Panc1 (cell line): ENCODE measurements around the gene ZDHHC14. TPM values are rescaled to one million over a fixed set of nuclear protein-coding genes. Genes with fewer than 3 reads are reported as not detected.

Experiments used
- ATAC-seq: fragments of 200-7000 bp; cut with Tn5 transposase; 2 replicates; pipeline ENCODE4 v1.9.1; 2020; ENCODE audit warnings: mild to moderate bottlenecking, moderate library complexity
- BruUV-seq: library from RNA; stranded (reverse); fragments of 400-500 nt; replicated peaks from 2 replicates; lab custom pipeline; 2021; lab: Mats Ljungman, UMichigan
- CTCF ChIA-PET: fragments of 300-600 bp; sonication (Branson Sonifier 250); formaldehyde crosslinking; loops from one replicate; lab custom pipeline; 2022; ENCODE audit warnings: antibody characterized with exemption; lab: Charles Lee
- POLR2A ChIA-PET: fragments of 300-600 bp; sonication (Branson Sonifier 250); formaldehyde crosslinking; loops from one replicate; lab custom pipeline; 2022; ENCODE audit warnings: antibody characterized with exemption; lab: Charles Lee
- DNase-seq: peaks from one replicate; pipeline ENCODE4 v3.0.0-alpha.2; 2010; ENCODE audit warnings: low read depth, low spot score
- H3K27ac ChIP-seq: 2 replicates; pipeline ENCODE4 v1.5.1; 2011; ENCODE audit warnings: mild to moderate bottlenecking, low read length, inconsistent platforms
- H3K27me3 ChIP-seq: fragments of 200-500 bp; sonication (Bioruptor generic); 2 replicates; pipeline ENCODE4 v1.6.0; 2014; ENCODE audit warnings: low read length, inconsistent platforms; ENCODE audit not compliant: control insufficient read depth, insufficient read depth
- H3K36me3 ChIP-seq: fragments of 200-500 bp; sonication (Bioruptor generic); 2 replicates; pipeline ENCODE4 v1.5.1; 2014; ENCODE audit warnings: inconsistent platforms, mild to moderate bottlenecking, low read length, moderate library complexity; ENCODE audit not compliant: control insufficient read depth, insufficient read depth
- H3K4me1 ChIP-seq: 2 replicates; pipeline ENCODE4 v1.5.1; 2011; ENCODE audit warnings: inconsistent platforms, mild to moderate bottlenecking, low read length, moderate library complexity; ENCODE audit not compliant: control insufficient read depth, insufficient read depth
- H3K4me3 ChIP-seq, 2 experiments: 2 replicates each; pipeline ENCODE4 v1.5.1; 2011 to 2012; ENCODE audit warnings: low read depth in 2 of 2, low read length in 2 of 2, mild to moderate bottlenecking in 2 of 2, inconsistent platforms in 1 of 2, moderate library complexity in 1 of 2
- H3K9me3 ChIP-seq: fragments of 200-500 bp; sonication (Bioruptor generic); 2 replicates; pipeline ENCODE4 v1.5.1; 2014; ENCODE audit warnings: low read depth, mild to moderate bottlenecking, inconsistent platforms, low read length, moderate library complexity; ENCODE audit not compliant: control insufficient read depth, insufficient read depth
- POLR2AphosphoS5 ChIP-seq: IDR thresholded peaks from 2 replicates; pipeline ENCODE4 v1.6.1; 2012; ENCODE audit warnings: mild to moderate bottlenecking, low read depth, low read length, moderate library complexity
- SIN3A ChIP-seq: IDR thresholded peaks from 2 replicates; pipeline ENCODE4 v1.6.1; 2012; ENCODE audit warnings: low read depth, mild to moderate bottlenecking, low read length, moderate library complexity, borderline replicate concordance; ENCODE audit not compliant: insufficient read depth
- TCF7L2 ChIP-seq: IDR thresholded peaks from 2 replicates; pipeline ENCODE4 v1.6.1; 2011; ENCODE audit warnings: mild to moderate bottlenecking, low read depth, low read length, inconsistent platforms
- in situ Hi-C: cut with HindIII; loops from 2 replicates; pipeline ENCODE4 v1.10.0; 2016; ENCODE audit warnings: low sequenced_read_pairs, low pct_unique_long_range_greater_than_20kb
- intact Hi-C: fragments of 100-400 bp; cut with micrococcal nuclease; formaldehyde crosslinking; loops from one replicate; pipeline ENCODE4 v1.10.0; 2022; ENCODE audit not compliant: unreplicated experiment
- total RNA-seq: library from RNA; stranded (reverse); gene quantifications from one replicate; pipeline ENCODE4 v1.2.1, GENCODE V29; 2021; ENCODE audit not compliant: unreplicated experiment
- TF ChIP-seq, protein P1 (sequence below): fragments of 450-650 bp; IDR thresholded peaks from 2 replicates; pipeline ENCODE4 v1.5.1; 2017; ENCODE audit warnings: mild to moderate bottlenecking
- TF ChIP-seq, protein P2 (sequence below), 2 experiments: IDR thresholded peaks; 2 replicates each; pipeline ENCODE4 v1.6.1; 2011 to 2012; ENCODE audit warnings: low read depth in 2 of 2, control low read depth in 1 of 2, low read length in 1 of 2, mild to moderate bottlenecking in 1 of 2, moderate library complexity in 1 of 2; ENCODE audit not compliant: insufficient read depth in 1 of 2

Gene ZDHHC14
- total RNA-seq, 1 experiment from 2014 or later: 19.9 TPM

DNA sequence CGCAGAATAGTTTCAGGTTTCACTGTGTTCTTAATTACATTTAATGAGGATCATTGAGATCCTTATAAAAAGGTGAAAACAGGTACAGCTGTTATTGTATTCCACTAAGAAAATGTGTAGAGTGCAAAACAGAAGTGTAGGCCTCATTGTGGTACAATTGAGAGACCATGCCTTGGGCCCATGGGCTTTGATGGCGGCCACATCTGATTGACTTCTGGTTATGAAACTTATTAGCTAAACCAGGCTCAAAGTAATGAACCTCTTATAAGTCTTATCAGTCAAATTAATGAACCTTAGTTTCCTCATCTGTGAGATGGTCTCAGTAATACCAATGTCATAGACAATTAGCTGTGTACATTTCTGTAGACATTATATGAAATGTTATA lies 148.7 kb downstream of the ZDHHC14 start:
- POLR2A ChIA-PET: no interaction called here
- intact Hi-C loops: no loop called here

GRCh38 chr6:157530126-157530525 lies 149.1 kb downstream of the ZDHHC14 start:
- peaks cover 24% of the 10 kb centered on the region for H3K4me1 ChIP-seq
- no peaks in the 10 kb centered on the region for H3K36me3 ChIP-seq
- ATAC-seq (no peak), DNase-seq (no peak)
- TF ChIP-seq, protein P1, sequence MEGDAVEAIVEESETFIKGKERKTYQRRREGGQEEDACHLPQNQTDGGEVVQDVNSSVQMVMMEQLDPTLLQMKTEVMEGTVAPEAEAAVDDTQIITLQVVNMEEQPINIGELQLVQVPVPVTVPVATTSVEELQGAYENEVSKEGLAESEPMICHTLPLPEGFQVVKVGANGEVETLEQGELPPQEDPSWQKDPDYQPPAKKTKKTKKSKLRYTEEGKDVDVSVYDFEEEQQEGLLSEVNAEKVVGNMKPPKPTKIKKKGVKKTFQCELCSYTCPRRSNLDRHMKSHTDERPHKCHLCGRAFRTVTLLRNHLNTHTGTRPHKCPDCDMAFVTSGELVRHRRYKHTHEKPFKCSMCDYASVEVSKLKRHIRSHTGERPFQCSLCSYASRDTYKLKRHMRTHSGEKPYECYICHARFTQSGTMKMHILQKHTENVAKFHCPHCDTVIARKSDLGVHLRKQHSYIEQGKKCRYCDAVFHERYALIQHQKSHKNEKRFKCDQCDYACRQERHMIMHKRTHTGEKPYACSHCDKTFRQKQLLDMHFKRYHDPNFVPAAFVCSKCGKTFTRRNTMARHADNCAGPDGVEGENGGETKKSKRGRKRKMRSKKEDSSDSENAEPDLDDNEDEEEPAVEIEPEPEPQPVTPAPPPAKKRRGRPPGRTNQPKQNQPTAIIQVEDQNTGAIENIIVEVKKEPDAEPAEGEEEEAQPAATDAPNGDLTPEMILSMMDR: no peak
- TF ChIP-seq TCF7L2: no peak
- TF ChIP-seq, protein P2, sequence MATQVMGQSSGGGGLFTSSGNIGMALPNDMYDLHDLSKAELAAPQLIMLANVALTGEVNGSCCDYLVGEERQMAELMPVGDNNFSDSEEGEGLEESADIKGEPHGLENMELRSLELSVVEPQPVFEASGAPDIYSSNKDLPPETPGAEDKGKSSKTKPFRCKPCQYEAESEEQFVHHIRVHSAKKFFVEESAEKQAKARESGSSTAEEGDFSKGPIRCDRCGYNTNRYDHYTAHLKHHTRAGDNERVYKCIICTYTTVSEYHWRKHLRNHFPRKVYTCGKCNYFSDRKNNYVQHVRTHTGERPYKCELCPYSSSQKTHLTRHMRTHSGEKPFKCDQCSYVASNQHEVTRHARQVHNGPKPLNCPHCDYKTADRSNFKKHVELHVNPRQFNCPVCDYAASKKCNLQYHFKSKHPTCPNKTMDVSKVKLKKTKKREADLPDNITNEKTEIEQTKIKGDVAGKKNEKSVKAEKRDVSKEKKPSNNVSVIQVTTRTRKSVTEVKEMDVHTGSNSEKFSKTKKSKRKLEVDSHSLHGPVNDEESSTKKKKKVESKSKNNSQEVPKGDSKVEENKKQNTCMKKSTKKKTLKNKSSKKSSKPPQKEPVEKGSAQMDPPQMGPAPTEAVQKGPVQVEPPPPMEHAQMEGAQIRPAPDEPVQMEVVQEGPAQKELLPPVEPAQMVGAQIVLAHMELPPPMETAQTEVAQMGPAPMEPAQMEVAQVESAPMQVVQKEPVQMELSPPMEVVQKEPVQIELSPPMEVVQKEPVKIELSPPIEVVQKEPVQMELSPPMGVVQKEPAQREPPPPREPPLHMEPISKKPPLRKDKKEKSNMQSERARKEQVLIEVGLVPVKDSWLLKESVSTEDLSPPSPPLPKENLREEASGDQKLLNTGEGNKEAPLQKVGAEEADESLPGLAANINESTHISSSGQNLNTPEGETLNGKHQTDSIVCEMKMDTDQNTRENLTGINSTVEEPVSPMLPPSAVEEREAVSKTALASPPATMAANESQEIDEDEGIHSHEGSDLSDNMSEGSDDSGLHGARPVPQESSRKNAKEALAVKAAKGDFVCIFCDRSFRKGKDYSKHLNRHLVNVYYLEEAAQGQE (IDR thresholded peaks at IDR 0.05; ENCODE audit: insufficient read depth in 1 of 2, low read depth in 2 of 2, low read length in 1 of 2): no peak
- no peak for TF ChIP-seq POLR2AphosphoS5
- TF ChIP-seq SIN3A: no peak
- intact Hi-C loops (no loop called here), in situ Hi-C loops (no loop called here)
- no TSS peak for BruUV-seq
- no peaks in the 10 kb centered on the region for H3K27me3 ChIP-seq
- H3K9me3 ChIP-seq: no peaks in the 10 kb centered on the region
- ChIA-PET POLR2A (no interaction called here), CTCF (no interaction called here)
- peak overlapping the region; percentile 1; the same call in 1 of the 2 replicates for H3K27ac ChIP-seq
- H3K4me3 ChIP-seq: no peak overlapping the region

More for the DNA sequence above, 148.7 kb downstream of the ZDHHC14 start:
- H3K4me3 ChIP-seq: no peak overlapping the region
- no peak for TF ChIP-seq TCF7L2
- TF ChIP-seq, protein P1: no peak
- TF ChIP-seq, protein P2 (IDR thresholded peaks at IDR 0.05; ENCODE audit: insufficient read depth in 1 of 2, low read depth in 2 of 2, low read length in 1 of 2): no peak
- no peak for TF ChIP-seq POLR2AphosphoS5
- no peak for TF ChIP-seq SIN3A
- CTCF ChIA-PET: no interaction called here
- no peak overlapping the region for H3K27ac ChIP-seq
- in situ Hi-C loops: no loop called here
- no TSS peak for BruUV-seq
- H3K4me1 ChIP-seq: peaks cover 20% of the 10 kb centered on the region
- H3K9me3 ChIP-seq: no peaks in the 10 kb centered on the region
- H3K27me3 ChIP-seq: no peaks in the 10 kb centered on the region
- ATAC-seq (no peak), DNase-seq (no peak)
- no peaks in the 10 kb centered on the region for H3K36me3 ChIP-seq
